Heart left ventricle (tissue), 16 donors: ENCODE data around the gene ATXN7L1. TPM values are rescaled to one million over a fixed set of nuclear protein-coding genes. Genes with fewer than 3 reads are reported as not detected.

Experiments used
- ATAC-seq, 4 donors: fragments of 200-7000 bp; cut with Tn5 transposase; one replicate each; pipeline ENCODE4 v1.9.1; 2020 to 2022; ENCODE audit warnings: moderate library complexity in 4 of 4, mild to moderate bottlenecking in 3 of 4, moderate number of reproducible peaks in 1 of 4
- DNase-seq, 5 donors: peaks; one replicate each; pipeline ENCODE4 v3.0.0-alpha.2; 2020
- H3K27ac ChIP-seq, 12 donors: fragments of 200-600 bp; sonication (generic) in 4 of 12; one replicate each; pipeline versions ENCODE4 v1.5.0 to v1.8.0; 2016 to 2022; ENCODE audit warnings: mild to moderate bottlenecking in 2 of 12
- H3K27me3 ChIP-seq, 9 donors: fragments of 200-600 bp; sonication (generic) in 2 of 9; one replicate each; pipeline versions ENCODE4 v1.5.1 to v1.8.0; 2016 to 2022; ENCODE audit warnings: mild to moderate bottlenecking in 3 of 9
- H3K36me3 ChIP-seq, 9 donors: fragments of 200-600 bp; sonication (generic) in 2 of 9; one replicate each; pipeline versions ENCODE4 v1.5.0 to v1.8.0; 2018 to 2022; ENCODE audit warnings: mild to moderate bottlenecking in 2 of 9
- H3K4me1 ChIP-seq, 12 donors: fragments of 200-600 bp; sonication (generic) in 4 of 12; one replicate each; pipeline versions ENCODE4 v1.5.0 to v1.8.0; 2016 to 2022; ENCODE audit warnings: mild to moderate bottlenecking in 3 of 12
- H3K4me3 ChIP-seq, 12 donors: fragments of 200-600 bp; sonication (generic) in 4 of 12; one replicate each; pipeline versions ENCODE4 v1.5.0 to v1.8.0; 2017 to 2022; ENCODE audit warnings: mild to moderate bottlenecking in 9 of 12, moderate library complexity in 4 of 12
- H3K9me3 ChIP-seq, 12 donors: fragments of 200-600 bp; sonication (generic) in 4 of 12; one replicate each; pipeline versions ENCODE4 v1.5.0 to v1.8.0; 2016 to 2022; ENCODE audit warnings: mild to moderate bottlenecking in 1 of 12
- POLR2A ChIP-seq, 2 donors: fragments of 450-650 bp; IDR thresholded peaks; one replicate each; pipeline ENCODE4 v1.6.1; 2017; ENCODE audit warnings: antibody characterized with exemption in 2 of 2, mild to moderate bottlenecking in 2 of 2, moderate library complexity in 2 of 2
- WGBS, 4 donors: extraction: QIAGEN DNeasy Blood & Tissue Kit in 2 of 4; methylation state at CpG; one replicate each; pipeline versions ENCODE4 v1.1.5 to v1.1.7; 2013 to 2018; 5-methylcytosine and 5-hydroxymethylcytosine counted together
- intact Hi-C, 10 donors: fragments of 100-400 bp; cut with DNase I; formaldehyde crosslinking; loops; one replicate each; pipeline versions ENCODE4 v1.11.1 to v1.14.2; 2022
- polyA plus RNA-seq, 2 donors: library from polyadenylated mRNA; stranded (reverse); fragments of 200-250 nt; gene quantifications; one replicate each; pipeline ENCODE4 v1.2.3, GENCODE V29; 2013
- total RNA-seq, 9 donors: library from RNA; depleted of rRNA in 2 of 9; stranded (reverse); fragments of >200 nt in 2 of 9; fragmentation: NEBNext Ultra II Directional in 3 of 9; extraction: Animal tissue kit (Norgen Biotek cat#: 25700) in 3 of 9; gene quantifications; one replicate each; pipeline versions ENCODE4 v1.1.0 to v1.2.4, GENCODE V29; 2016 to 2023
- TF ChIP-seq, protein P1 (sequence below), 12 donors: fragments of 200-600 bp; sonication (generic) in 4 of 12; IDR thresholded peaks; one replicate each; pipeline versions ENCODE4 v1.5.0 to v1.8.0; 2018 to 2022; ENCODE audit warnings: antibody characterized with exemption in 12 of 12, mild to moderate bottlenecking in 5 of 12
- donor health status: ischemic (EF 13 %, LVEDD 7.1; RV severe dilation, severe dysfunction).
- donor health status: healthy with polysubstance abuse.
- donor health status: DM: no; HTN: yes; CAD: no.
- donor health status: DM: no; HTN: no; CAD: no.
- donor health status: ischemic (EF 25% LVEDD 6.9; RV normal size, moderate dysfunction).
- donor health status: ischemic (EF 25% LVEDD 5.7; RV mildly dilated, moderate dysfunction).
- donor health status: healthy.
- donor health status: DM: yes; HTN: yes; CAD: no.
- donor health status: ischemic (EF 35%, LVEDD 5.7; RV mildly dilated, moderate dysfunction).
- donor health status: nonischemic (EF 11% LVEDD 7.7; RV severe dilation, severe dysfunction).
- donor health status: DM: yes; HTN: yes; CAD: no.
- donor health status: PGD.
- donor health status: ischemic (EF 29% LVEDD 5.4; RV normal size, mild dysfunction).
- donor health status: nonischemic (EF 23%, LVEDD 6.1; RV moderate dilation, normal function).

Gene ATXN7L1
- total and polyA plus RNA-seq, 11 donors: 2.0 to 10.6 (median 3.6) TPM

GRCh38 chr7:105776986-105777910, 99.2 kb downstream of the ATXN7L1 start:
- TF ChIP-seq, protein P1, sequence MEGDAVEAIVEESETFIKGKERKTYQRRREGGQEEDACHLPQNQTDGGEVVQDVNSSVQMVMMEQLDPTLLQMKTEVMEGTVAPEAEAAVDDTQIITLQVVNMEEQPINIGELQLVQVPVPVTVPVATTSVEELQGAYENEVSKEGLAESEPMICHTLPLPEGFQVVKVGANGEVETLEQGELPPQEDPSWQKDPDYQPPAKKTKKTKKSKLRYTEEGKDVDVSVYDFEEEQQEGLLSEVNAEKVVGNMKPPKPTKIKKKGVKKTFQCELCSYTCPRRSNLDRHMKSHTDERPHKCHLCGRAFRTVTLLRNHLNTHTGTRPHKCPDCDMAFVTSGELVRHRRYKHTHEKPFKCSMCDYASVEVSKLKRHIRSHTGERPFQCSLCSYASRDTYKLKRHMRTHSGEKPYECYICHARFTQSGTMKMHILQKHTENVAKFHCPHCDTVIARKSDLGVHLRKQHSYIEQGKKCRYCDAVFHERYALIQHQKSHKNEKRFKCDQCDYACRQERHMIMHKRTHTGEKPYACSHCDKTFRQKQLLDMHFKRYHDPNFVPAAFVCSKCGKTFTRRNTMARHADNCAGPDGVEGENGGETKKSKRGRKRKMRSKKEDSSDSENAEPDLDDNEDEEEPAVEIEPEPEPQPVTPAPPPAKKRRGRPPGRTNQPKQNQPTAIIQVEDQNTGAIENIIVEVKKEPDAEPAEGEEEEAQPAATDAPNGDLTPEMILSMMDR (IDR thresholded peaks at IDR 0.05): no peak
- no peak for TF ChIP-seq POLR2A (IDR thresholded peaks at IDR 0.05)
- no peak for DNase-seq
- 82 to 90% (median 86%) methylated on average over 11 of the region's 11 CpGs for WGBS, 4 donors
- Histone ChIP-seq H3K27me3 (no peaks in the 10 kb centered on the region), H3K4me1 (peaks cover 0 to 13% (median 2%) of the 10 kb centered on the region in 12 donors), H3K4me3 (no peak overlapping the region), H3K27ac (no peak overlapping the region), H3K9me3 (no peaks in the 10 kb centered on the region), H3K36me3 (no peaks in the 10 kb centered on the region)
- intact Hi-C loops: loop anchor here in 1 of 10 donors (10.0 kb wide), 1 partner anchor 48 kb away; no protein-coding TSS in a partner anchor
- ATAC-seq: peak in 1 of 4 donors; percentile 46

DNA sequence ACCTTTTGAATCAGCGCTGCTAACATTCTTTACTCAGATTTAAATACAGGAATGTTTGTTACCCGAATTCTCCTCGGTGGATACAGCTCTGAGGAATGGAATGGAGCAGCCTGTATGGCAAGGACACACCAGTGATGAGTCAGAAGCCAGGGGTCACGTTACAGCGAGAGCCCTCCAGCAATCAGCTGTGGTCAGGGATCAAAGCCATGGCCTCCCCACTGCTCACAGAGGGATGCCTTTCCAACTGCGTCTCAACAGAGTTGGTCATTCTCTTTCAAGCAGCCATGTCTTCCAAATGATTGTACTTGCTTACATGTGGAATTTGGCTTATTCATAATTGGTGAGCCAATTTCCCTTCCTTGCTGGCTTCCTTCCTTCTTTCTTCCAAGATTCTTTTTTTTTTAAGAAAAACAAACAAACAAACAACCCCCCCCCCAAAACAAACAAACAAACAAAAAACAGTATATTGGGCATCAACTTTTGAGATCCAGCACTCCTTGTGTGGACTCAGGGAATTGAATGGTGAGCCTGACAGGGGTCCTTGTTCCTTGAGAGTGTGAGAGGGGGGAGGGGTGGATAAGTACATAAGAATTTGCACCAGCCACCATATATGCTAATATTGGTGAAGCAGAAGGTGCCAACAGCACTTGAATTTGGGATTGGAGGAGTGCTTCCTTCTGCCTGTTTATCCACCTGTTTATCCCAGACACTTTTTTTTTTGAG, 100.2 kb downstream of the ATXN7L1 start:
- Histone ChIP-seq H3K4me3 (no peak overlapping the region), H3K4me1 (peaks cover 0 to 13% (median 2%) of the 10 kb centered on the region in 12 donors), H3K27ac (no peak overlapping the region), H3K36me3 (no peaks in the 10 kb centered on the region), H3K27me3 (no peaks in the 10 kb centered on the region), H3K9me3 (peaks cover 0 to 9% (median 0%) of the 10 kb centered on the region in 12 donors)
- intact Hi-C loops: loop anchor here in 1 of 10 donors (10.0 kb wide), 1 partner anchor 49 kb away; no protein-coding TSS in a partner anchor
- TF ChIP-seq, protein P1 (IDR thresholded peaks at IDR 0.05): no peak
- DNase-seq (peak in 2 of 5 donors; percentile 32 to 83), ATAC-seq (peak in 3 of 4 donors; percentile 65 to 95 (median 89))
- WGBS, 4 donors: 65 to 72% (median 69%) methylated on average over 6 of the region's 6 CpGs

DNA sequence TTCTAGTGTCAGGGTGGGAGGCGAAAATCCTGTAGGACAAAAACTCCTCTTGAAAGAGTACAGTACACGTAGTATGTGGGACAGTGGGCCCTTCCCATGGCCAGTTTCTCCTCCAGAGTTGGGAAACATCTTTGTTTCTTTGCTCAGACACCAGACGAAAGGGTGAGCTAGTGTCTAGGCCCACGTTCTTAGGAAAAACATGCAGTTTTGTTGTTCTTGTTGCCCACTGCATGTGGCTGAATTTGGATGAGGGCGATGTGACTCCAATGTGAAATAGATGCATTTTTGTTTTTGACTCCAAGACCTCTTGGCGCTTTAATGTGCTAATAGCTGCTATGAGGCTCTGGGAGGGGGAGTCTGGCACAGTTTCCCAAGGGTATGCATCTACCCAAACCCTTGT, 100.8 kb downstream of the ATXN7L1 start:
- Histone ChIP-seq H3K4me1 (peaks cover 0 to 13% (median 2%) of the 10 kb centered on the region in 12 donors), H3K36me3 (no peaks in the 10 kb centered on the region), H3K4me3 (no peak overlapping the region), H3K27me3 (no peaks in the 10 kb centered on the region), H3K9me3 (peaks cover 0 to 9% (median 0%) of the 10 kb centered on the region in 12 donors), H3K27ac (no peak overlapping the region)
- 89 to 95% (median 93%) methylated on average over 6 of the region's 6 CpGs for WGBS, 4 donors
- TF ChIP-seq POLR2A (IDR thresholded peaks at IDR 0.05): no peak
- TF ChIP-seq, protein P1 (IDR thresholded peaks at IDR 0.05): no peak
- intact Hi-C loops: loop anchor here in 1 of 10 donors (10.0 kb wide), 1 partner anchor 49 kb away; no protein-coding TSS in a partner anchor
- DNase-seq (no peak), ATAC-seq (peak in 2 of 4 donors; percentile 33 to 66)
